Panc1 (cell line): Measurements from ENCODE around the gene EBP. TPM values are rescaled to one million over a fixed set of nuclear protein-coding genes. Genes with fewer than 3 reads are reported as not detected.

ENCODE experiments used
- ATAC-seq: fragments of 200-7000 bp; cut with Tn5 transposase; 2 replicates; pipeline ENCODE4 v1.9.1; 2020; ENCODE audit warnings: mild to moderate bottlenecking, moderate library complexity
- BruUV-seq: library from RNA; stranded (reverse); fragments of 400-500 nt; replicated peaks from 2 replicates; lab custom pipeline; 2021; lab: Mats Ljungman, UMichigan
- CTCF ChIA-PET: fragments of 300-600 bp; sonication (Branson Sonifier 250); formaldehyde crosslinking; loops from one replicate; lab custom pipeline; 2022; ENCODE audit warnings: antibody characterized with exemption; lab: Charles Lee
- POLR2A ChIA-PET: fragments of 300-600 bp; sonication (Branson Sonifier 250); formaldehyde crosslinking; loops from one replicate; lab custom pipeline; 2022; ENCODE audit warnings: antibody characterized with exemption; lab: Charles Lee
- DNase-seq: peaks from one replicate; pipeline ENCODE4 v3.0.0-alpha.2; 2010; ENCODE audit warnings: low read depth, low spot score
- H3K27ac ChIP-seq: 2 replicates; pipeline ENCODE4 v1.5.1; 2011; ENCODE audit warnings: mild to moderate bottlenecking, low read length, inconsistent platforms
- H3K27me3 ChIP-seq: fragments of 200-500 bp; sonication (Bioruptor generic); 2 replicates; pipeline ENCODE4 v1.6.0; 2014; ENCODE audit warnings: low read length, inconsistent platforms; ENCODE audit not compliant: control insufficient read depth, insufficient read depth
- H3K36me3 ChIP-seq: fragments of 200-500 bp; sonication (Bioruptor generic); 2 replicates; pipeline ENCODE4 v1.5.1; 2014; ENCODE audit warnings: inconsistent platforms, mild to moderate bottlenecking, low read length, moderate library complexity; ENCODE audit not compliant: control insufficient read depth, insufficient read depth
- H3K4me1 ChIP-seq: 2 replicates; pipeline ENCODE4 v1.5.1; 2011; ENCODE audit warnings: inconsistent platforms, mild to moderate bottlenecking, low read length, moderate library complexity; ENCODE audit not compliant: control insufficient read depth, insufficient read depth
- H3K4me3 ChIP-seq, 2 experiments: 2 replicates each; pipeline ENCODE4 v1.5.1; 2011 to 2012; ENCODE audit warnings: low read depth in 2 of 2, low read length in 2 of 2, mild to moderate bottlenecking in 2 of 2, inconsistent platforms in 1 of 2, moderate library complexity in 1 of 2
- H3K9me3 ChIP-seq: fragments of 200-500 bp; sonication (Bioruptor generic); 2 replicates; pipeline ENCODE4 v1.5.1; 2014; ENCODE audit warnings: low read depth, mild to moderate bottlenecking, inconsistent platforms, low read length, moderate library complexity; ENCODE audit not compliant: control insufficient read depth, insufficient read depth
- POLR2AphosphoS5 ChIP-seq: IDR thresholded peaks from 2 replicates; pipeline ENCODE4 v1.6.1; 2012; ENCODE audit warnings: mild to moderate bottlenecking, low read depth, low read length, moderate library complexity
- SIN3A ChIP-seq: IDR thresholded peaks from 2 replicates; pipeline ENCODE4 v1.6.1; 2012; ENCODE audit warnings: low read depth, mild to moderate bottlenecking, low read length, moderate library complexity, borderline replicate concordance; ENCODE audit not compliant: insufficient read depth
- TCF7L2 ChIP-seq: IDR thresholded peaks from 2 replicates; pipeline ENCODE4 v1.6.1; 2011; ENCODE audit warnings: mild to moderate bottlenecking, low read depth, low read length, inconsistent platforms
- in situ Hi-C: cut with HindIII; loops from 2 replicates; pipeline ENCODE4 v1.10.0; 2016; ENCODE audit warnings: low sequenced_read_pairs, low pct_unique_long_range_greater_than_20kb
- intact Hi-C: fragments of 100-400 bp; cut with micrococcal nuclease; formaldehyde crosslinking; loops from one replicate; pipeline ENCODE4 v1.10.0; 2022; ENCODE audit not compliant: unreplicated experiment
- total RNA-seq: library from RNA; stranded (reverse); gene quantifications from one replicate; pipeline ENCODE4 v1.2.1, GENCODE V29; 2021; ENCODE audit not compliant: unreplicated experiment
- TF ChIP-seq, protein P1 (sequence below), 2 experiments: IDR thresholded peaks; 2 replicates each; pipeline ENCODE4 v1.6.1; 2011 to 2012; ENCODE audit warnings: low read depth in 2 of 2, control low read depth in 1 of 2, low read length in 1 of 2, mild to moderate bottlenecking in 1 of 2, moderate library complexity in 1 of 2; ENCODE audit not compliant: insufficient read depth in 1 of 2

Gene EBP
- total RNA-seq, 1 experiment from 2014 or later = 157 TPM

DNA sequence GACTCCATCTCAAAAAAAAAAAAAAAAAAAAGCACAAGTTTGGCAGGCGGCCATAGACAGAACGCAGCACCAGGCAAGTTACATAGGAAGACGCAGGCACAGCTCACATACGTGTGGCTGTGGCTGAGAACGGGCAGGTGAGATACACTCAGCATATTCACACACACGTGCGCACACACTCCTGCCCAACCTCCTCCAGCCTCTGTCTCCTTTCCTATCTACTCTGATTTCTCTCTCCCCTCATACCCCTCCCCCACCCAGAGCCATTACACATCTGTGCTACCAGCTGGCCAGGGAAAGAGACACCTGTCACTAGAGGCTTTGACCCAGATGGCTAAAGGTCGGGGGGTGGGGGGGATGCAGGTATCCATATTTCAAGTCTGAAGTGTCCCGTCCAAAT lies 49.4 kb upstream of the EBP start:
- H3K4me1 ChIP-seq = peaks cover 4% of the 10 kb centered on the region
- BruUV-seq = no TSS peak
- no peak for DNase-seq
- H3K36me3 ChIP-seq = no peaks in the 10 kb centered on the region
- CTCF ChIA-PET = no interaction called here
- in situ Hi-C loops (no loop called here), intact Hi-C loops (no loop called here)
- POLR2A ChIA-PET = no interaction called here
- H3K4me3 ChIP-seq = no peak overlapping the region
- H3K9me3 ChIP-seq = no peaks in the 10 kb centered on the region
- no peak overlapping the region for H3K27ac ChIP-seq
- H3K27me3 ChIP-seq = no peaks in the 10 kb centered on the region
- no peak for TF ChIP-seq SIN3A
- no peak for ATAC-seq

DNA sequence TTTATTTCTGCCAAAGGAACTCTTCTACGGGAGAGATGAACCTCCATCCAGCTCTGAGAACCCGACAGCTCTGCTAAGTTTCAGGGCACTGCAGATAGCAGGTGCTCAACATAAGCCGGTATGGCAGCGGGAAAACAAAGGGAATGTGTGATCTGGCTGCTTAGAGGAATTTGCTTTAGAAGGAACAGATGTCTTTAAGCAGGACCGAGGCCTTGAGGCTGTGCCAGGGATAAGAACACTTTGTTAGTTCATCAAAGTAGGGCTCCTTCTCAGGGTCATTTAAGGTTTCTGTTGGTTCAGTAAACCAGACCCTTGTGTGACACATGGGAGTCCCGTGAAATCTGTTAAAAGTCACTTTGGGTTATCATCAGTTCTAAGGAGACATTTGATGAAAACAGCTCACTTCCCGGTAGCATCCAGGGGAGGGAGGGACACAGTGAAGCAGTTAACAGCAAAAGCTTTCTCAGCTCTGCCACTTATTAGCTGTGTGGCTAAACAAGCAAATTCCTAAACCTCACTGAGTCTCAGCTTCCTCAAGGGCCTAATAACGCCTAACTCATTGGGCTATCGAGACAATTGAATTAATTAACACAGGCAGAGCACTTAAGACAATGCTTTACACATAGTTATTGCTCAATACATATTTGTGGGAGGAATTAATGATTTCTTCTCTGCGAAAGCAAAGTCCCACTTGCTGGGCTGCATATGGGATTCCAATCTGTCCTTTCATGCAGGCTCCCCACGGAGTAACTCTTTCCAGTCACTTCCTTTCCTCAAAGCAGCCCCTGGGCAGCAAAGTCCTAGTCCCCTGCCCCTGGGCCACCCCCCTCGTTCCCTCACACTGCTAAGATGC lies 48.5 kb upstream of the EBP start:
- in situ Hi-C loops (no loop called here), intact Hi-C loops (no loop called here)
- Histone ChIP-seq H3K36me3 (no peaks in the 10 kb centered on the region), H3K4me1 (peaks cover 5% of the 10 kb centered on the region), H3K4me3 (no peak overlapping the region), H3K9me3 (no peaks in the 10 kb centered on the region), H3K27me3 (no peaks in the 10 kb centered on the region), H3K27ac (no peak overlapping the region)
- TF ChIP-seq, protein P1, sequence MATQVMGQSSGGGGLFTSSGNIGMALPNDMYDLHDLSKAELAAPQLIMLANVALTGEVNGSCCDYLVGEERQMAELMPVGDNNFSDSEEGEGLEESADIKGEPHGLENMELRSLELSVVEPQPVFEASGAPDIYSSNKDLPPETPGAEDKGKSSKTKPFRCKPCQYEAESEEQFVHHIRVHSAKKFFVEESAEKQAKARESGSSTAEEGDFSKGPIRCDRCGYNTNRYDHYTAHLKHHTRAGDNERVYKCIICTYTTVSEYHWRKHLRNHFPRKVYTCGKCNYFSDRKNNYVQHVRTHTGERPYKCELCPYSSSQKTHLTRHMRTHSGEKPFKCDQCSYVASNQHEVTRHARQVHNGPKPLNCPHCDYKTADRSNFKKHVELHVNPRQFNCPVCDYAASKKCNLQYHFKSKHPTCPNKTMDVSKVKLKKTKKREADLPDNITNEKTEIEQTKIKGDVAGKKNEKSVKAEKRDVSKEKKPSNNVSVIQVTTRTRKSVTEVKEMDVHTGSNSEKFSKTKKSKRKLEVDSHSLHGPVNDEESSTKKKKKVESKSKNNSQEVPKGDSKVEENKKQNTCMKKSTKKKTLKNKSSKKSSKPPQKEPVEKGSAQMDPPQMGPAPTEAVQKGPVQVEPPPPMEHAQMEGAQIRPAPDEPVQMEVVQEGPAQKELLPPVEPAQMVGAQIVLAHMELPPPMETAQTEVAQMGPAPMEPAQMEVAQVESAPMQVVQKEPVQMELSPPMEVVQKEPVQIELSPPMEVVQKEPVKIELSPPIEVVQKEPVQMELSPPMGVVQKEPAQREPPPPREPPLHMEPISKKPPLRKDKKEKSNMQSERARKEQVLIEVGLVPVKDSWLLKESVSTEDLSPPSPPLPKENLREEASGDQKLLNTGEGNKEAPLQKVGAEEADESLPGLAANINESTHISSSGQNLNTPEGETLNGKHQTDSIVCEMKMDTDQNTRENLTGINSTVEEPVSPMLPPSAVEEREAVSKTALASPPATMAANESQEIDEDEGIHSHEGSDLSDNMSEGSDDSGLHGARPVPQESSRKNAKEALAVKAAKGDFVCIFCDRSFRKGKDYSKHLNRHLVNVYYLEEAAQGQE (IDR thresholded peaks at IDR 0.05; ENCODE audit: insufficient read depth in 1 of 2, low read depth in 2 of 2, low read length in 1 of 2) = no peak
- ChIA-PET CTCF (no interaction called here), POLR2A (no interaction called here)
- BruUV-seq = no TSS peak
- DNase-seq = no peak
- ATAC-seq = no peak

DNA sequence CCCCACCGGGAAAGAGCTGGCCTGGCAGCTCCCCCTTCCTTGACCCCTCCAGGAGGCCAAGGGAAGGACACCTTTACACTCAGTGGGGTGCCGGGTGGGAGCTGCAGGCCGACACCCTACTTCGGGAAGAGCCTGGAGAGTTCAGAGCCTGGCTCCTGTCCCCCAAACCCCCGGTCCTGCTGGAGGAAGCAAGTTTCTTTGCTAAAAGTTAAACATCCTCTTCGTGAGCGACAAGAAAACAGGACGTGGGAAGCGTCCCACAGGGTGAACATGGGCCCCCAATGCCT lies 48.0 kb upstream of the EBP start:
- peaks cover 5% of the 10 kb centered on the region for H3K4me1 ChIP-seq
- ATAC-seq (no peak), DNase-seq (no peak)
- POLR2A ChIA-PET = no interaction called here
- H3K9me3 ChIP-seq = no peaks in the 10 kb centered on the region
- TF ChIP-seq POLR2AphosphoS5 (no peak), SIN3A (no peak), TCF7L2 (no peak)
- no peak overlapping the region for H3K27ac ChIP-seq
- intact Hi-C loops (no loop called here), in situ Hi-C loops (no loop called here)
- CTCF ChIA-PET = no interaction called here
- no peaks in the 10 kb centered on the region for H3K27me3 ChIP-seq
- H3K4me3 ChIP-seq = no peak overlapping the region
- BruUV-seq = no TSS peak
- no peaks in the 10 kb centered on the region for H3K36me3 ChIP-seq
